Hepatocyte (in vitro differentiated cells): Measurements from ENCODE around the gene AGO3. TPM values are rescaled to one million over a fixed set of nuclear protein-coding genes. Genes with fewer than 3 reads are reported as not detected.

Experiments used
- DNase-seq: peaks from one replicate; pipeline ENCODE4 v3.0.0-alpha.2; 2016; ENCODE audit warnings: low spot score
- H2AFZ ChIP-seq: fragments of 200-600 bp; sonication (generic); 2 replicates; pipeline ENCODE4 v1.6.0; 2016; ENCODE audit warnings: antibody characterized with exemption, mild to moderate bottlenecking
- H3K27ac ChIP-seq: fragments of 200-600 bp; sonication (generic); 2 replicates; pipeline ENCODE4 v1.5.1; 2016; ENCODE audit warnings: mild to moderate bottlenecking
- H3K27me3 ChIP-seq: fragments of 200-600 bp; sonication (generic); 2 replicates; pipeline ENCODE4 v1.6.1; 2016
- H3K36me3 ChIP-seq: fragments of 200-600 bp; sonication (generic); replicated peaks from 2 replicates; pipeline ENCODE4 v1.5.1; 2016; ENCODE audit warnings: low read depth; ENCODE audit not compliant: insufficient read depth
- H3K4me1 ChIP-seq: fragments of 200-600 bp; sonication (generic); 2 replicates; pipeline ENCODE4 v1.5.1; 2016; ENCODE audit warnings: mild to moderate bottlenecking, moderate library complexity; ENCODE audit not compliant: insufficient read depth
- H3K4me2 ChIP-seq: fragments of 200-600 bp; sonication (generic); 2 replicates; pipeline ENCODE4 v1.6.0; 2016
- H3K4me3 ChIP-seq: fragments of 200-600 bp; sonication (generic); 2 replicates; pipeline ENCODE4 v1.5.1; 2016; ENCODE audit warnings: mild to moderate bottlenecking
- H3K79me2 ChIP-seq: fragments of 200-600 bp; sonication (generic); 2 replicates; pipeline ENCODE4 v1.6.0; 2017; ENCODE audit warnings: mild to moderate bottlenecking
- H3K9me2 ChIP-seq: fragments of 200-600 bp; sonication (generic); replicated peaks from 2 replicates; pipeline ENCODE4 v1.6.0; 2017; ENCODE audit warnings: mild to moderate bottlenecking; ENCODE audit not compliant: insufficient read depth
- H3K9me3 ChIP-seq: fragments of 200-600 bp; sonication (generic); 2 replicates; pipeline ENCODE4 v1.5.1; 2016; ENCODE audit warnings: low read depth, mild to moderate bottlenecking
- H4K20me1 ChIP-seq: fragments of 200-600 bp; sonication (generic); 2 replicates; pipeline ENCODE4 v1.6.0; 2016; ENCODE audit warnings: mild to moderate bottlenecking; ENCODE audit not compliant: insufficient read depth, poor library complexity, severe bottlenecking
- CTCF ChIP-seq: fragments of 200-600 bp; sonication (generic); IDR thresholded peaks from 2 replicates; pipeline ENCODE4 v1.5.1; 2016; ENCODE audit warnings: antibody characterized with exemption, mild to moderate bottlenecking; ENCODE audit not compliant: poor library complexity
- EZH2 ChIP-seq: fragments of 200-600 bp; sonication (generic); IDR thresholded peaks from 2 replicates; pipeline ENCODE4 v1.6.1; 2016; ENCODE audit warnings: antibody characterized with exemption, mild to moderate bottlenecking, borderline replicate concordance
- EZH2phosphoT487 ChIP-seq: fragments of 200-600 bp; sonication (generic); IDR thresholded peaks from one replicate; pipeline ENCODE4 v1.6.1; 2018; ENCODE audit warnings: antibody characterized with exemption, mild to moderate bottlenecking, low read depth, moderate library complexity; ENCODE audit not compliant: unreplicated experiment, severe bottlenecking
- WGBS: methylation state at CpG from one replicate; pipeline ENCODE4 v1.1.6; 2016; ENCODE audit warnings: low lambda C conversion rate; ENCODE audit errors: missing lambda C conversion rate; 5-methylcytosine and 5-hydroxymethylcytosine counted together
- polyA plus RNA-seq: library from polyadenylated mRNA; unstranded; fragments of >200 nt; fragmentation: Nextera tagmentation; extraction: Ambion mirVana; gene quantifications from 2 replicates; pipeline ENCODE4 v1.2.1, GENCODE V29; 2016
- total RNA-seq: library from RNA; depleted of rRNA; stranded (reverse); fragments of >200 nt; gene quantifications from 2 replicates; pipeline ENCODE4 v1.2.3, GENCODE V29; 2014

Gene AGO3
- total and polyA plus RNA-seq, 2 experiments from 2014 or later: 16.9 to 24.4 TPM

- H3K4me1 ChIP-seq: no peaks in the 10 kb centered on the region
- no peaks in the 10 kb centered on the region for H3K27me3 ChIP-seq
- peaks cover 4% of the 10 kb centered on the region for H3K79me2 ChIP-seq
- H3K36me3 ChIP-seq: no peaks in the 10 kb centered on the region
- no peak overlapping the region for H3K4me3 ChIP-seq
- 98% methylated on average over 14 of the region's 14 CpGs for WGBS
- H3K9me3 ChIP-seq: no peaks in the 10 kb centered on the region
- H3K4me2 ChIP-seq: no peak overlapping the region
- no peaks in the 10 kb centered on the region for H3K9me2 ChIP-seq
- no peak for DNase-seq
- no peak overlapping the region for H3K27ac ChIP-seq
- H2AFZ ChIP-seq: no peak overlapping the region
- H4K20me1 ChIP-seq: no peaks in the 10 kb centered on the region
- no peak for TF ChIP-seq EZH2phosphoT487
- no peak for TF ChIP-seq CTCF
- TF ChIP-seq EZH2: no peak
Measured at GRCh38 chr1:35893051-35893879, 37.6 kb upstream of the AGO3 start.

GRCh38 chr1:35894183-35894582 is 36.7 kb upstream of the AGO3 start:
- DNase-seq: no peak
- H3K36me3 ChIP-seq: no peaks in the 10 kb centered on the region

DNA sequence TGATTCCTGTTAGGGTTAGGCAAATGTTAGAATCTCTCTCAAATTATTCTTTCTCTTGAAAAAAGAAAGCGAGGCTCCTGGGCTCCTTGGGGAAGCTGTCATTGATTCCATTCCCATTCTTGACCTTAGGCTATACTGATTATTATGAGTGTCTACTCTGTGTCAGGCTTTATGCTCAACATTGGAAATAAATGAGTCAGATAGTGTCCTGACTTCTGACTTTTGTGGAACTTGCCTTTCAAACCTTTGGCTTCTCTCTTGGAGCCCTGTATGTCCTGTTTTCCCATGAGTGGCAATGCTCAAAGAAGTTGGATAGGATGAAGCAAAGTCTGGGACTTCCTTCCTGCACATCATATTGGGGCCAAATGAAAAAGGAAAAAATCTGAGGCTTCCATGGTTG is 36.2 kb upstream of the AGO3 start:
- Histone ChIP-seq H3K36me3 (no peaks in the 10 kb centered on the region), H3K27ac (no peak overlapping the region), H3K9me3 (no peaks in the 10 kb centered on the region), H3K9me2 (no peaks in the 10 kb centered on the region), H3K79me2 (no peaks in the 10 kb centered on the region), H3K4me1 (no peaks in the 10 kb centered on the region), H2AFZ (no peak overlapping the region), H4K20me1 (no peaks in the 10 kb centered on the region), H3K4me2 (no peak overlapping the region), H3K4me3 (no peak overlapping the region), H3K27me3 (no peaks in the 10 kb centered on the region)
- TF ChIP-seq EZH2phosphoT487 (no peak), CTCF (no peak), EZH2 (no peak)
- DNase-seq: no peak
- 93% methylated on average over 1 of the region's 1 CpG for WGBS

More at GRCh38 chr1:35894183-35894582, 36.7 kb upstream of the AGO3 start:
- Histone ChIP-seq H3K9me3 (no peaks in the 10 kb centered on the region), H2AFZ (no peak overlapping the region), H3K4me3 (no peak overlapping the region), H3K4me2 (no peak overlapping the region), H3K27ac (no peak overlapping the region), H3K4me1 (no peaks in the 10 kb centered on the region), H4K20me1 (no peaks in the 10 kb centered on the region), H3K9me2 (no peaks in the 10 kb centered on the region), H3K27me3 (no peaks in the 10 kb centered on the region), H3K79me2 (no peaks in the 10 kb centered on the region)
- 65% methylated on average over 6 of the region's 6 CpGs for WGBS
- TF ChIP-seq EZH2phosphoT487 (no peak), CTCF (no peak), EZH2 (no peak)

- Histone ChIP-seq H3K36me3 (no peaks in the 10 kb centered on the region), H3K27me3 (no peaks in the 10 kb centered on the region), H3K4me1 (no peaks in the 10 kb centered on the region), H2AFZ (no peak overlapping the region), H3K4me2 (no peak overlapping the region), H3K27ac (no peak overlapping the region), H3K79me2 (no peaks in the 10 kb centered on the region), H3K9me2 (no peaks in the 10 kb centered on the region), H3K4me3 (no peak overlapping the region), H4K20me1 (no peaks in the 10 kb centered on the region), H3K9me3 (no peaks in the 10 kb centered on the region)
- TF ChIP-seq EZH2phosphoT487 (no peak), EZH2 (no peak), CTCF (no peak)
- no peak for DNase-seq
Measured at GRCh38 chr1:35899941-35900340, 31.0 kb upstream of the AGO3 start.
